Measurements from ENCODE around the gene KRTAP2-1.

GRCh38 chr17:41065829-41066624 is 18.9 kb upstream of the KRTAP2-1 start, which contains the start of gene KRTAP2-4:
- TF ChIP-seq MAX (IDR thresholded peaks at IDR 0.05) = peak; percentile 98
- TF ChIP-seq CTCF (IDR thresholded peaks at IDR 0.05 in 2 of 3, conservative IDR thresholded peaks at IDR 0.05 in 1 of 3; ENCODE audit: borderline replicate concordance in 1 of 3, insufficient read depth in 1 of 3, low read depth in 2 of 3, low read length in 2 of 3) = no peak

Measured in HCT116 (cell line).